Stimulated activated naive CD4-positive, alpha-beta T cell treated with Interleukin-2 at 50 U/mL for 16 hours (primary cell): Measurements from ENCODE around the gene TUBB2A.
"Not testable (repeated sequence)": the region's sequence is repeated elsewhere in the genome, so short reads cannot be mapped to it uniquely, and the experiment has no call there.

Experiments
- DNase-seq: peaks from one replicate; lab custom pipeline; 2025; lab: John Stamatoyannopoulos, UW

TUBB2A gene

GRCh38 chr6:3179945-3180344, 22.6 kb upstream of the TUBB2A start:
- not testable (repeated sequence) for DNase-seq

GRCh38 chr6:3178666-3179065, 21.3 kb upstream of the TUBB2A start:
- DNase-seq, result not testable (repeated sequence)

GRCh38 chr6:3176562-3177355, 19.4 kb upstream of the TUBB2A start:
- DNase-seq, result peak; percentile 23

GRCh38 chr6:3175715-3176402, 18.5 kb upstream of the TUBB2A start:
- DNase-seq, result no peak

GRCh38 chr6:3173636-3174089, 16.3 kb upstream of the TUBB2A start:
- DNase-seq, result not testable (repeated sequence)

GRCh38 chr6:3172789-3173188, 15.4 kb upstream of the TUBB2A start:
- DNase-seq, result not testable (repeated sequence)

- DNase-seq, result not testable (repeated sequence)
These were observed 14.2 kb upstream of the TUBB2A start for GRCh38 chr6:3171313-3172175.

GRCh38 chr6:3170676-3171075, 13.3 kb upstream of the TUBB2A start:
- DNase-seq, result not testable (repeated sequence)

- DNase-seq, result not testable (repeated sequence)
These were observed 10.7 kb upstream of the TUBB2A start for GRCh38 chr6:3168046-3168445.

GRCh38 chr6:3166535-3167225, 9.3 kb upstream of the TUBB2A start:
- not testable (repeated sequence) for DNase-seq

GRCh38 chr6:3165631-3166534, 8.5 kb upstream of the TUBB2A start:
- DNase-seq, result no peak

- DNase-seq, result no peak
These were observed 7.0 kb upstream of the TUBB2A start for GRCh38 chr6:3164388-3164787.

- no peak for DNase-seq
These were observed 5.9 kb upstream of the TUBB2A start for GRCh38 chr6:3163248-3163594.

- DNase-seq, result peak; percentile 39
These were observed 5.4 kb upstream of the TUBB2A start for GRCh38 chr6:3162565-3163247.

GRCh38 chr6:3162067-3162497, 4.7 kb upstream of the TUBB2A start:
- DNase-seq, result no peak

GRCh38 chr6:3159805-3160781, 2.7 kb upstream of the TUBB2A start:
- DNase-seq, result peak; percentile 60

GRCh38 chr6:3156184-3157130, 887 bp downstream of the TUBB2A start:
- DNase-seq, result not testable (repeated sequence)

GRCh38 chr6:3155416-3155815, 1.9 kb downstream of the TUBB2A start:
- DNase-seq, result not testable (repeated sequence)
